T-cell (primary cell): ENCODE measurements around the gene CHD5. TPM values are rescaled to one million over a fixed set of nuclear protein-coding genes. Genes with fewer than 3 reads are reported as not detected.

ENCODE experiments used
- ATAC-seq, 4 experiments: fragments of 200-7000 bp in 3 of 4; fragments of 150-1000 bp in 1 of 4; cut with Tn5 transposase; replicated peaks in 1 of 4; 1 replicate in 3 of 4; 2 replicates in 1 of 4; pipeline ENCODE4 v1.10.0; 2021; ENCODE audit warnings: moderate library complexity in 3 of 4, mild to moderate bottlenecking in 2 of 4, moderate number of reproducible peaks in 1 of 4
- CTCF ChIA-PET, 2 donors: fragments of 300-600 bp; sonication (Branson Sonifier 250); formaldehyde crosslinking; loops; one replicate each; lab custom pipeline; 2022; ENCODE audit warnings: antibody characterized with exemption in 2 of 2; lab: Charles Lee
- POLR2A ChIA-PET, 2 donors: fragments of 300-600 bp; sonication (Branson Sonifier 250); formaldehyde crosslinking; loops; one replicate each; lab custom pipeline; 2022; ENCODE audit warnings: antibody characterized with exemption in 2 of 2; lab: Charles Lee
- DNase-seq, 35 experiments: peaks; one replicate each; pipeline versions ENCODE4 v3.0.0 to v3.0.0-alpha.2; 2013 to 2023
- H3K27ac ChIP-seq: one replicate; pipeline ENCODE4 v1.5.1; 2013; ENCODE audit warnings: low read length
- H3K27me3 ChIP-seq, 2 experiments: replicated peaks in 1 of 2; 1 replicate in 1 of 2; 2 replicates in 1 of 2; pipeline versions ENCODE4 v1.6.1 to v1.7.0; 2013; ENCODE audit warnings: low read length in 1 of 2, mixed read lengths in 1 of 2; ENCODE audit not compliant: control insufficient read depth in 2 of 2, insufficient read depth in 2 of 2; ENCODE audit errors: extremely low read depth in 1 of 2
- H3K36me3 ChIP-seq, 2 donors: 1 replicate in 1 of 2; 2 replicates in 1 of 2; pipeline versions ENCODE4 v1.6.1 to v1.7.0; 2013; ENCODE audit warnings: low read length in 1 of 2; ENCODE audit not compliant: control insufficient read depth in 2 of 2, insufficient read depth in 1 of 2; ENCODE audit errors: extremely low read depth in 1 of 2
- H3K4me1 ChIP-seq, 2 experiments: 1 replicate in 1 of 2; 2 replicates in 1 of 2; pipeline versions ENCODE4 v1.6.1 to v1.7.0; 2013; ENCODE audit warnings: low read length in 2 of 2, mixed read lengths in 1 of 2; ENCODE audit not compliant: insufficient read depth in 2 of 2, control insufficient read depth in 1 of 2; ENCODE audit errors: extremely low read depth in 1 of 2
- H3K4me3 ChIP-seq, 2 donors: 1 replicate in 1 of 2; 2 replicates in 1 of 2; pipeline versions ENCODE4 v1.5.1 to v1.7.0; 2013; ENCODE audit warnings: mild to moderate bottlenecking in 2 of 2, low read length in 1 of 2, moderate library complexity in 1 of 2; ENCODE audit not compliant: control insufficient read depth in 1 of 2; ENCODE audit errors: extremely low read depth in 1 of 2
- H3K9me3 ChIP-seq: 2 replicates; pipeline ENCODE4 v1.7.0; 2013
- H3K27ac Mint-ChIP-seq, 2 donors: one replicate each; pipeline ENCODE4 v1.8.0; 2020 to 2021; ENCODE audit warnings: mild to moderate bottlenecking in 2 of 2, mixed read lengths in 2 of 2
- H3K27me3 Mint-ChIP-seq, 2 donors: one replicate each; pipeline ENCODE4 v1.8.0; 2021 to 2022; ENCODE audit warnings: mixed read lengths in 2 of 2
- H3K36me3 Mint-ChIP-seq: one replicate; pipeline ENCODE4 v1.8.0; 2021; ENCODE audit warnings: mixed read lengths
- H3K4me1 Mint-ChIP-seq, 3 donors: one replicate each; pipeline ENCODE4 v1.8.0; 2020 to 2022; ENCODE audit warnings: mixed read lengths in 3 of 3, mild to moderate bottlenecking in 1 of 3
- H3K4me3 Mint-ChIP-seq, 3 donors: one replicate each; pipeline ENCODE4 v1.8.0; 2020 to 2022; ENCODE audit warnings: mild to moderate bottlenecking in 3 of 3, mixed read lengths in 3 of 3, moderate library complexity in 3 of 3
- H3K9me3 Mint-ChIP-seq, 3 donors: one replicate each; pipeline ENCODE4 v1.8.0; 2020 to 2022; ENCODE audit warnings: mixed read lengths in 3 of 3
- WGBS: methylation state at CpG from one replicate; pipeline ENCODE4 v1.1.5; 2013; ENCODE audit warnings: missing lambda C conversion rate; ENCODE audit not compliant: insufficient coverage; 5-methylcytosine and 5-hydroxymethylcytosine counted together
- total RNA-seq, 35 experiments: library from RNA in 6 of 35; stranded (reverse) in 6 of 35; fragments of 120-200 nt in 1 of 35; gene quantifications; one replicate each; pipeline versions ENCODE4 v1.2.1 to v1.2.4 and lab custom pipeline; 2013 to 2026

Gene CHD5
- total RNA-seq, 5 donors from 2014 or later (not counting 1 experiment from before 2014, with no cell fraction given): 0.05 to 0.23 (median 0.16) TPM

DNA sequence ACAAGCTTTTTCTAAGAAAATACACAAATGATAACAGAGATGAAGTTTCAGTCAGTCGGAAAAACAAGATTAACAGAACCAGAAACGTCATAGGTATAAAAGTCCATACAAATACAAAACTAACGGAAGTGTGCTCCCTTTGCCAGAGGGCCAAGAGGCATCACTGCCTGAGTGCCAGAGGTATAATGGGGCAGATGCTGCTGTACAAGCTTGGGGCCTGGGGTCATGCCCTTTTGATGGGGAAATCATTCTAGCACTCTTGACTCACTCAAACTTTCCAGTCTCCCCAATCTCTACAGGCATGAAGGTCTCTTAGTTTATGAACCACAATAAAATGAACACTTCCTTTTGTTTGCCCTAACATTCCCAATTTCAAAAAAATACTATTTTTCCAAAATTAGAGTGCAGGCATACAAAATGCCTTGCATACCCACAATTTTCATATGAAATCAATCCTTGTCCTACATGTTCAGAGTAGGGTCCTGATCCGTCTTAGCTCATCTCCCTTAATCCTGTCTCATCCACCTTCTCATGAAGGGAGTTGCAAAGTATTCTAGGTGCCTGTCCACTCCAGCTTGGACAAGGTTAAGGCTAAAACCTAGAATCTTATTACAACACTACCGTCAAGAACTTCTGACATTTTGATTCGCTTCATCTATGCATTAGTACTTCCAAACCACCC, 17.8 kb upstream of the CHD5 start:
- H3K4me3 Mint-ChIP-seq: peak overlapping the region; percentile 85 to 97 (median 96)
- ATAC-seq: no peak
- ChIA-PET POLR2A (no interaction called here), CTCF (interaction anchor here in 1 of 2 donors (1.0 kb wide), 1 partner anchor 15 kb away, joined by 3 read pairs; no protein-coding TSS in a partner anchor)
- H3K9me3 ChIP-seq: no peaks in the 10 kb centered on the region
- peak overlapping the region; percentile 82 to 97 for H3K27ac Mint-ChIP-seq
- no peaks in the 10 kb centered on the region for H3K27me3 Mint-ChIP-seq
- WGBS: 33% methylated on average over 2 of the region's 6 CpGs
- H3K4me1 Mint-ChIP-seq: peaks cover 49 to 54% (median 51%) of the 10 kb centered on the region in 3 donors
- no peak overlapping the region for H3K27ac ChIP-seq
- peaks cover 0 to 3% of the 10 kb centered on the region in 2 experiments for H3K27me3 ChIP-seq
- peak overlapping the region in 1 of 2 donors; percentile 98 for H3K4me3 ChIP-seq
- DNase-seq: no peak
- H3K36me3 ChIP-seq: peaks cover 0 to 42% of the 10 kb centered on the region in 2 donors
- peaks cover 0 to 3% (median 0%) of the 10 kb centered on the region in 3 donors for H3K9me3 Mint-ChIP-seq
- H3K36me3 Mint-ChIP-seq: peaks cover 13% of the 10 kb centered on the region
- peaks cover 12 to 32% of the 10 kb centered on the region in 2 experiments for H3K4me1 ChIP-seq

DNA sequence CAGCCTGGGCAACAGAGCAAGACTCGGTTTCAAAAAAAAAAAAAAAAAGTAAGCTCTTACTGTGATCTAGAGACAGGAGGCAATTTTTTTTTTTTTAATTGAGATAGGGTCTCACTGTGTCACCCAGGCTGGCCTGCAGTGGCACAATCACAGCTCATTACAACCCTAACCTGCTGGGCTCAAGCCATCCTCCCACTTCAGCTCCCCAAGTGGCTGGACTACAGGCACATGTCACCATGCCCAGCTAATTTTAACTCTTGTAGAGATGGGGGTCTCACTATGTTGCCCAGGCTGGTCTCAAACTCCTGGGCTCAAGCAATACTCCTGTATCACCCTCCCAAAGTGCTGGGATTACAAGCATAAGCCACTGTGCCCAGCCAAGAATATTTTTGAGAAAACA, 11.8 kb upstream of the CHD5 start:
- POLR2A ChIA-PET: no interaction called here
- CTCF ChIA-PET: interaction anchor here in 1 of 2 donors (0.5 kb wide), 1 partner anchor 12 kb away, joined by 3 read pairs; no protein-coding TSS in a partner anchor

DNA sequence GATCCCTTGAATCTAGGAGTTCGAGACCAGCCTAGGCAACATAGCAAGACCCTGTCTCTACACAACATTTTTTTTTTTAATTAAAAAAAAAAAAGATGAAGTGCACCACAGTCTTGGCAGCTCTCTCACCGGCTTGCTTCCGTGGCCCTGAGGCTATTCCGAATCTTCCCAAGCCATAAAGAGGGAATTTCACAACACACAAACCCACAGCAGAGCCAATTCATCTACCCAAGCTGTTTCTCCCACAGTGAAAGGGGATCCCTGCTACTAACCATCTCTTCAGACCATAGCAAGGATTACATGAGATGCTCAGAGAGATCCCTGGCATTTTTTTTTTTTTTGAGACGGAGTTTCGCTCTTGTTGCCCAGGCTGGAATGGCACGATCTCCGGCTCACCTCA, 8.3 kb upstream of the CHD5 start:
- H3K4me1 ChIP-seq: peaks cover 0 to 4% of the 10 kb centered on the region in 2 experiments
- 100% methylated on average over 4 of the region's 8 CpGs for WGBS
- ChIA-PET CTCF (no interaction called here), POLR2A (no interaction called here)
- H3K9me3 ChIP-seq: no peaks in the 10 kb centered on the region
- H3K36me3 Mint-ChIP-seq: peaks cover 22% of the 10 kb centered on the region
- no peak overlapping the region for H3K27ac ChIP-seq
- H3K27me3 ChIP-seq: no peaks in the 10 kb centered on the region
- H3K36me3 ChIP-seq: peaks cover 9 to 55% of the 10 kb centered on the region in 2 donors
- no peaks in the 10 kb centered on the region for H3K27me3 Mint-ChIP-seq
- H3K9me3 Mint-ChIP-seq: no peaks in the 10 kb centered on the region
- H3K27ac Mint-ChIP-seq: no peak overlapping the region
- H3K4me1 Mint-ChIP-seq: peaks cover 22 to 40% (median 33%) of the 10 kb centered on the region in 3 donors
- no peak overlapping the region for H3K4me3 ChIP-seq
- ATAC-seq (no peak), DNase-seq (no peak)
- no peak overlapping the region for H3K4me3 Mint-ChIP-seq

More for the DNA sequence above, 11.8 kb upstream of the CHD5 start:
- no peaks in the 10 kb centered on the region for H3K9me3 ChIP-seq
- H3K4me3 Mint-ChIP-seq: no peak overlapping the region
- no peaks in the 10 kb centered on the region for H3K9me3 Mint-ChIP-seq
- no peak overlapping the region for H3K27ac ChIP-seq
- ATAC-seq (no peak), DNase-seq (no peak)
- H3K4me3 ChIP-seq: no peak overlapping the region
- H3K36me3 Mint-ChIP-seq: peaks cover 26% of the 10 kb centered on the region
- no peak overlapping the region for H3K27ac Mint-ChIP-seq
- H3K36me3 ChIP-seq: peaks cover 9 to 83% of the 10 kb centered on the region in 2 donors
- WGBS: no CpG with 5 or more reads among the region's 1 CpG
- H3K27me3 Mint-ChIP-seq: no peaks in the 10 kb centered on the region
- H3K27me3 ChIP-seq: no peaks in the 10 kb centered on the region
- H3K4me1 ChIP-seq: peaks cover 2 to 7% of the 10 kb centered on the region in 2 experiments
- peaks cover 23 to 40% (median 32%) of the 10 kb centered on the region in 3 donors for H3K4me1 Mint-ChIP-seq

DNA sequence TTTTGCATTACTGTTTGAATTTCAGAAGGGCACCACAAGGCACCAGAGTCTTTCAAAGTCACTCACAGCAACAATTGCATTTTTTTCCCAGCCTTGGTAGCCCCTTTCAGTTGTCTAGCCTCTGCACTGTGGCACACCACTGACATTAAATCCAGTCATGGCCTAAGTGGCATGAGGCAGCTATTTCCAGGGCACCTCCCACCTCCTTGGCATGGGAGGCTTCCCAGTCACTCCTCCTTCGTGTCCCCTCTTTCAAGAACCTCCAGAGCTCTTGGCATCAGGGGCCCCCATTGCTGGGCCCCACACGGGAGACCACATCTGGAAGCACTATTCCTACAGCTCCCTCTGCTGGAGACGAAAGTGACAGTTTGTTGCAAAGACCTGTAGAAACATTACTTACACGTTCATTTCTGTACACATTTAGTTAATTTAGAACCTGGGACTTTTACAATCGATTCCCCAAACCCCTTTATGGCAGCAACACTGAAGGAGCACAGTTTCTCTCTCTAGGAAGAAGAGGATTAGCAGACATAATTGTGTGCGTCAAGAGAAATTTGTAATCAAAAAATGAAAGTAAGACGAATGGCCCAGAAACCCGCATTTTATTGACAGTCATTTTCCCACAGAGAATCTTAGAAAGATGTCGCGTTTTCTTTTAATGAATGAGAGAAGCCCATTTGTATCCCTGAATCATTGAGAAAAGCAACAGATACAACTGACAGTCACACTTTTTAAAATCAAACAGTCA, 5.7 kb upstream of the CHD5 start:
- ChIA-PET POLR2A (no interaction called here), CTCF (interaction anchor here in 1 of 2 donors (0.6 kb wide), 1 partner anchor 17 kb away, joined by 5 read pairs; no protein-coding TSS in a partner anchor)
- Histone ChIP-seq H3K27ac (no peak overlapping the region), H3K9me3 (no peaks in the 10 kb centered on the region), H3K4me1 (peaks cover 0 to 12% of the 10 kb centered on the region in 2 experiments), H3K27me3 (peaks cover 0 to 13% of the 10 kb centered on the region in 2 experiments), H3K4me3 (no peak overlapping the region), H3K36me3 (peaks cover 9 to 35% of the 10 kb centered on the region in 2 donors)
- Mint-ChIP-seq H3K9me3 (no peaks in the 10 kb centered on the region), H3K4me3 (no peak overlapping the region), H3K27me3 (peaks cover 12 to 18% of the 10 kb centered on the region in 2 donors), H3K36me3 (peaks cover 16% of the 10 kb centered on the region), H3K27ac (no peak overlapping the region), H3K4me1 (peaks cover 31 to 49% (median 39%) of the 10 kb centered on the region in 3 donors)
- DNase-seq (peak in 1 of 35 experiments; percentile 49), ATAC-seq (no peak)
- WGBS: 87% methylated on average over 3 of the region's 10 CpGs

DNA sequence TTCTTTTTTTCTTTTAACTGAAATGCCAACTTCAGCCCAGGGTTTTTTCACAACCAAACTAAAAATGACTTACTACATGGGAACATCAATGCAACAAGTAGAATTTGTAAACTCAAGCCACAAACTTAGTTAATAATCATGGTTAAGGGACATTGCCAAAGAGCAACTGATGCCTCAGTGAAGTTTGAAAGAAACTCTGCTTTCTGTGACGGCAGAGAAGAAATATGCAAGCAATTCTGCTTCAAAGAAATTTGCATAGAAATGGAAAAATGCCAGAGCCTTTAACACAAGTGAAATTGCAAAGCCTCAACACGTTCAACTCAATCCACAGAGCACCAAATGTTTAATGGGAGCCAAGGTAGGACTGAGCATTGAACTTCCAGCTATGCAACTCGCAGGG, 5.0 kb upstream of the CHD5 start:
- 92% methylated on average over 3 of the region's 3 CpGs for WGBS
- POLR2A ChIA-PET: no interaction called here
- peaks cover 15% of the 10 kb centered on the region for H3K36me3 Mint-ChIP-seq

DNA sequence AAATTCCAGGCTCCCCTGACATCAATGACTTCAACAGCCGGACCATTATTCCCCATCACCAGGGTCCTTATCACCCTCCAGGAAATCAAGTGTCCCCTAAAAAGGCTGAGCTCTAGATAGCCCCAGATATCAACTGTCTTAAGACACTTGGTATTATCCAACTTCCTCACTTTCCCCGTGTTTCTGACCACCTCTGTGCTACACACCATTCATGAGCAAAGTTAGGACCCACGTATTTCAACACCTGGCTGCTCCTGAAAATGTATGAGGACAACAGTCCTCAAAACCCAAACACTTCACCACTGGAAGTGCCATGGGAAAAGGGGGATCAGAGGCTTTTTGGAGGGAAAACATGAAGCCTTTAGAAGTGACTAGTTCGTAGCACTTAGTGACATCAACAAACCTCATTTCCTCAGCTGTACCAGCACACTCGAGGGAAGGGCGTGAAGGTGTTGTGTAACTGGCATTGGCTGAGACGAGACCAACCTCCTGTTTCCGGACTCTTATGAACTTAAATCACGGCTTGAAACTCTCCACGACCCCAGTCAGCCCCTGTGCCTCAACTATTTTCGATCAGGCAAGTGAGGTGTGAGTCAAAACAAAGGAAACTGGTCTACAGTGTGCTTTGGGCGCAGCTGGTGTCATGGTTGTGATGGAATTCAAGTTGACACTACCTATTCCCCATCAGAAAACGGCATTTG, 4.1 kb upstream of the CHD5 start:
- Histone ChIP-seq H3K36me3 (peaks cover 4 to 21% of the 10 kb centered on the region in 2 donors), H3K27me3 (peaks cover 0 to 17% of the 10 kb centered on the region in 2 experiments), H3K27ac (no peak overlapping the region), H3K4me1 (peaks cover 0 to 16% of the 10 kb centered on the region in 2 experiments), H3K4me3 (no peak overlapping the region), H3K9me3 (no peaks in the 10 kb centered on the region)
- DNase-seq (no peak), ATAC-seq (no peak)
- Mint-ChIP-seq H3K4me3 (no peak overlapping the region), H3K36me3 (peaks cover 12% of the 10 kb centered on the region), H3K9me3 (no peaks in the 10 kb centered on the region), H3K27ac (no peak overlapping the region), H3K4me1 (peaks cover 27 to 46% (median 33%) of the 10 kb centered on the region in 3 donors), H3K27me3 (peaks cover 14 to 21% of the 10 kb centered on the region in 2 donors)
- ChIA-PET POLR2A (no interaction called here), CTCF (interaction anchor here in 1 of 2 donors (0.5 kb wide), 1 partner anchor 11 kb away, joined by 4 read pairs; no protein-coding TSS in a partner anchor)
- WGBS: 79% methylated on average over 5 of the region's 13 CpGs

More for the DNA sequence above, 5.0 kb upstream of the CHD5 start:
- Histone ChIP-seq H3K9me3 (no peaks in the 10 kb centered on the region), H3K27me3 (peaks cover 0 to 17% of the 10 kb centered on the region in 2 experiments), H3K27ac (no peak overlapping the region), H3K36me3 (peaks cover 7 to 29% of the 10 kb centered on the region in 2 donors), H3K4me1 (peaks cover 0 to 15% of the 10 kb centered on the region in 2 experiments), H3K4me3 (no peak overlapping the region)
- Mint-ChIP-seq H3K4me1 (peaks cover 31 to 50% (median 37%) of the 10 kb centered on the region in 3 donors), H3K9me3 (no peaks in the 10 kb centered on the region), H3K27me3 (peaks cover 14 to 21% of the 10 kb centered on the region in 2 donors), H3K27ac (no peak overlapping the region), H3K4me3 (no peak overlapping the region)
- no peak for ATAC-seq
- CTCF ChIA-PET: no interaction called here
- no peak for DNase-seq
